Fibroblast of villous mesenchyme (primary cell): ENCODE measurements around the gene SENP7. TPM values are rescaled to one million over a fixed set of nuclear protein-coding genes. Genes with fewer than 3 reads are reported as not detected.
"Not testable (repeated sequence)": the region's sequence is repeated elsewhere in the genome, so short reads cannot be mapped to it uniquely, and the experiment has no call there.

ENCODE experiments used
- DNase-seq: peaks from one replicate; pipeline ENCODE4 v3.0.0-alpha.2; 2010; ENCODE audit warnings: low read depth
- H3K4me3 ChIP-seq: 2 replicates; pipeline ENCODE4 v1.5.1; 2011; ENCODE audit warnings: low read depth, mild to moderate bottlenecking, low read length
- total RNA-seq: library from RNA; depleted of rRNA; stranded (reverse); fragments of >200 nt; gene quantifications from 2 replicates; pipeline ENCODE4 v1.2.3, GENCODE V29; 2012
- TF ChIP-seq, protein P1 (sequence below): IDR thresholded peaks from 2 replicates; pipeline ENCODE4 v1.5.1; 2012; ENCODE audit warnings: low read depth, mild to moderate bottlenecking, low read length; ENCODE audit not compliant: insufficient read depth

The SENP7 gene
- total RNA-seq, 1 donor, result 16.4 TPM

DNA sequence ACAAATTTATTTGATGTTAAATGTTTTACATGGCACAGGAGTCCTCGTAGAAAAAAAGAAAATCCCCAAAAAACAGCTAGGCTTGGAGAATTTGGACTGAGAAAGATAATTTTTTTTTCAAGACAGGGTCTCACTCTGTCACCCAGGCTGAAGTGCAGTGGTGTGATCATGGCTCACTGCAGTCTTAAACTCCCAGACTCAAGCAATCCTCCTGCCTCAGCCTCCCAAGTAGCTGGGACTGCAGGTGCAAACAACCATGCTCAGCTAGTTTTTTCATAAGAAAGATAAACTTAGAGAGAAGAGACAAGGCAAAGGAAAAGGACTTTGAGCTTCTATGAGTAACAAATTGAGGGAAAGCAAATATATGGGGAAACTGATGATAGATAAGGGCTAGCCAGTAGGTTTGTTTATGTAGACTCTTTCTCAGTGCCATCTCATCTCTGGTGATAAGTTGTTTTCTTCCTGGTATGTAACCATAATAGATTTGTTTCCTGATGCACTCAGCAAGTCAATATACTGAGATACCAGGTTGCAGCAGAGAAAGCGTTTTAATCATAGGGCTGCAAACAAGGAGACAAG lies 35.6 kb upstream of the SENP7 start:
- DNase-seq, result no peak
- TF ChIP-seq, protein P1, sequence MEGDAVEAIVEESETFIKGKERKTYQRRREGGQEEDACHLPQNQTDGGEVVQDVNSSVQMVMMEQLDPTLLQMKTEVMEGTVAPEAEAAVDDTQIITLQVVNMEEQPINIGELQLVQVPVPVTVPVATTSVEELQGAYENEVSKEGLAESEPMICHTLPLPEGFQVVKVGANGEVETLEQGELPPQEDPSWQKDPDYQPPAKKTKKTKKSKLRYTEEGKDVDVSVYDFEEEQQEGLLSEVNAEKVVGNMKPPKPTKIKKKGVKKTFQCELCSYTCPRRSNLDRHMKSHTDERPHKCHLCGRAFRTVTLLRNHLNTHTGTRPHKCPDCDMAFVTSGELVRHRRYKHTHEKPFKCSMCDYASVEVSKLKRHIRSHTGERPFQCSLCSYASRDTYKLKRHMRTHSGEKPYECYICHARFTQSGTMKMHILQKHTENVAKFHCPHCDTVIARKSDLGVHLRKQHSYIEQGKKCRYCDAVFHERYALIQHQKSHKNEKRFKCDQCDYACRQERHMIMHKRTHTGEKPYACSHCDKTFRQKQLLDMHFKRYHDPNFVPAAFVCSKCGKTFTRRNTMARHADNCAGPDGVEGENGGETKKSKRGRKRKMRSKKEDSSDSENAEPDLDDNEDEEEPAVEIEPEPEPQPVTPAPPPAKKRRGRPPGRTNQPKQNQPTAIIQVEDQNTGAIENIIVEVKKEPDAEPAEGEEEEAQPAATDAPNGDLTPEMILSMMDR, result no peak
- H3K4me3 ChIP-seq, result no peak overlapping the region

DNA sequence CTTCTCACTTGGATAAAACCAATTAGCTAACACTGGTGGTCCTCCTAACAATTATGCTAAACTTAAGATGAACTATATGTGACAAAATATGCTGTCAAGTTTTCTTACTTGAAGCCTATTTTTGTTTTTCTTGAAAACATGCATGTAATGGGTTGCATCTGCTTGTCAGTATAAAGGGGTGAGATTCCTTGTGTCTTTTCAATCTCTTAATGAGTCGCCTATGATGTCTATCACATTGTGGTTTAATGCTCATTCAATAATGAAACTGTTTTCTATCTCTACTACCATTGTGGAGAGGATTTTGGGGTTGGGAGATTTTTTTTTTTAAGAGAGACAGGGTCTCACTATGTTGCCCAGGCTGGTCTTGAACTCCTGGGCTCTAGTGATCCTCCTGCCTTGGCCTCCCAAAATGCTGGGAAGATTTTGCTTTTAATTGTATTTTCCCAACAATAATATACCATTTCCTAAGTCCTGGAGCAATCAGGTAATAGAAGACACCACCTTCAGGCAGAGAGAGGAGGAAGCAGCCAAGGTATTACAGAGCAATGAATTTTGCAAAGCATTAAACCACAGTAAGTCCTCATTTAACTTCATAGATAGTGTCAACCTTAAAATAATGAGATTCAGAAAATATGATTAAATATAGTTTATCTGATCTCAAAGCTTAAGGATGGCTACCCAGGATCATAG lies 31.3 kb upstream of the SENP7 start:
- DNase-seq, result no peak
- TF ChIP-seq, protein P1, result peak; percentile 22
- H3K4me3 ChIP-seq, result no peak overlapping the region

DNA sequence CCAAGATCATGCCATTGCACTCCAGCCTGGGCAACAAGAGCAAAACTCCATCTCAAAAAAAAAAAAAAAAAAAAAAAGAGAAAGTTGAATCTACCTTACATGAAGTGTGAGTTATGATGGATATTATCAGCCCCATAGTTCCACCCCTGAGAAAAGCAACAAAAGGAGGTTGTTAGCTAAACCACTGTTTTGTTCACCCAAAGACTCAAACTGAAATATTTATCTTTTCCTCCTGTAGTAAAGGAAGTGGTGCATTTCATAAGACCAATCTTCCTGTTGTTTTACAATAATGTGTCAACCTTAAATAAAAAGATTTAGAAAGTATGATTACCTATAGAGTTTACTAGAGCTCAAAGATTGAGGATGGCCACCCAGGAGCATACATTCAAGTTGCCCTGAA lies 29.9 kb upstream of the SENP7 start:
- H3K4me3 ChIP-seq, result no peak overlapping the region
- TF ChIP-seq, protein P1, result no peak
- no peak for DNase-seq

DNA sequence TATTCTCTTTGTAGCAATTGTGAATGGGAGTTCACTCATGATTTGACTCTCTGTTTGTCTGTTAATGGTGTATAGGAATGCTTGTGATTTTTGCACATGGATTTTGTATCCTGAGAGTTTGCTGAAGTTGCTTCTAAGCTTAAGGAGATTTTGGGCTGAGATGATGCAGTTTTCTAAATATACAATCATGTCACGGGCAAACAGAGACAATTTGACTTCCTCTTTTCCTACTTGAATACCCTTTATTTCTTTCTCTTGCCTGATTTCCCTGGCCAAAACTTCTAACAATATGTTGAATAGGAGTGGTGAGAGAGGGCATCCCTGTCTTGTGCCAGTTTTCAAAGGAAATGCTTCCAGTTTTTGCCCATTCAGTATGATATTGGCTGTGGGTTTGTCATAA lies 23.9 kb upstream of the SENP7 start:
- DNase-seq, H3K4me3 ChIP-seq: not testable (repeated sequence)

DNA sequence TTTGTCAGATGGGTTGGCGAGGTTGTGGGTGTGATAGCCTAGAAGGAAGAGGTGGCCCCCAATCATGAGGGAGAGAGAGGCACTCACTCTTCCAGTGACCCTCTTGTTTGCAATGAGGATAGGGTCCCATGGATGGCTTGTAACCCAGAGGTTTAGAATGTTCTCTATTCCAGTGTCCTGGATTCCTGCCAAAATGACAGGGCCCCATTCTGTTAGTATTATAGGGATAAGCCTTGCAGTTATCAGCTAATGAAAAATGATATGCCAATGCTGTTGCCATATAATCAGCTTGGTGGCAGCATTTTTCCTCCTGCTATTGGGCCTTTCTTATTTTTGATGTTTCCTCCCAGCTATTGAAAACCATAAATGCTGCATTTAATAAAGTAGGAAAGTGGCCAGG lies 23.3 kb upstream of the SENP7 start:
- H3K4me3 ChIP-seq, result no peak overlapping the region
- TF ChIP-seq, protein P1, result no peak
- no peak for DNase-seq

DNA sequence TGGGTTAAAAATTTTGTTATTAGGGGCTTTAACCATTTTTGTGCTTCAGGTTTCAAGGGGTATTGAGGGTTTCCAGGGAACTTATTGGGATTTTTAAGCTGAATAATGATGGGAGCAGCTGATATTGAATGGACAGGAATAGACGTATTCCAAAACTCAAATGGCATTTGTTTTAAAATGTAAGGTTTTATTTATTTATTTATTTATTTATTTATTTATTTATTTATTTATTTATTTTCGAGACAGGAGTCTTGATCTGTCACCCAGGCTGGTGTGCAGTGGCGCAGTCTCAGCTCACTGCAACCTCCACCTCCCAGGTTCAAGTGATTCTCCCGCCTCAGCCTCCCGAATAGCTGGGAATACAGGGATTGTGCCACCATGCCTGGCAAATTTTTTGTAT lies 22.2 kb upstream of the SENP7 start:
- no peak overlapping the region for H3K4me3 ChIP-seq
- no peak for DNase-seq
- TF ChIP-seq, protein P1, result no peak

DNA sequence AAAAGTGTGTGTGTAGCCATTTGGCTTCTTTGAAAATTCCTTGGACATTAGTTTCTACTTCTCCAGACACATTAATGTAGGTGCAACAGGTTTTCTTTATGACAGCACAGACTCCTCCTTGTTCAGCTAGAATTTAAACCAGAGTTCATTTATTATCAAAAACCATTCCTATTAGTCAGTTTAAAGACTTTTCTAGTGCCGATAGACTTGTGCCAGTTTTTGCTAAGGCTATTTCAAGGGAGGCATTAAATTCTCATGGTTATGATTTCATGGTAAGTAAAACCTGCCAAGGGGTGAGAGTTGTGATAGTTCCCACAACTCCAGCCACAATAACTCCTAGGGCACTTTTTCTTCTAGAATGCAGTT lies 20.6 kb upstream of the SENP7 start:
- H3K4me3 ChIP-seq, result no peak overlapping the region
- DNase-seq, result no peak
- TF ChIP-seq, protein P1, result no peak
